ENCODE data around the gene CA6. TPM values are rescaled to one million over a fixed set of nuclear protein-coding genes. Genes with fewer than 3 reads are reported as not detected.

Gene CA6
- total and polyA plus RNA-seq, 2 donors (not counting 1 experiment from before 2014, with no cell fraction given), result not detected

- Histone ChIP-seq H3K27me3 (replicated peaks in 1 of 4; ENCODE audit: control extremely low read depth in 1 of 4, control insufficient read depth in 3 of 4, insufficient read depth in 4 of 4, low read length in 3 of 4) (peaks cover 0 to 11% (median 2%) of the 10 kb centered on the region in 4 experiments), H3K27ac (ENCODE audit: low read length in 2 of 2) (no peak overlapping the region), H2AFZ (ENCODE audit: insufficient read depth, low read depth, low read length, poor library complexity, severe bottlenecking) (no peak overlapping the region), H4K20me1 (ENCODE audit: control insufficient read depth, insufficient read depth, low read length, poor library complexity, severe bottlenecking) (no peaks in the 10 kb centered on the region), H3K9ac (ENCODE audit: low read length) (no peak overlapping the region), H3K4me1 (ENCODE audit: control insufficient read depth in 2 of 2, insufficient read depth in 2 of 2, low read length in 2 of 2) (peaks cover 7 to 21% of the 10 kb centered on the region in 2 donors), H3K4me2 (replicated peaks; ENCODE audit: low read depth, low read length, poor library complexity, severe bottlenecking) (no peak overlapping the region), H3K36me3 (replicated peaks in 1 of 2; ENCODE audit: control extremely low read depth in 1 of 2, control insufficient read depth in 1 of 2, extremely low read depth in 1 of 2, insufficient read depth in 2 of 2, low read length in 1 of 2) (no peaks in the 10 kb centered on the region), H3K79me2 (ENCODE audit: control insufficient read depth, insufficient read depth, low read length) (no peaks in the 10 kb centered on the region), H3K9me3 (ENCODE audit: control extremely low read depth in 1 of 3, control insufficient read depth in 2 of 3, insufficient read depth in 1 of 3, low read length in 2 of 3) (peaks cover 0 to 3% (median 0%) of the 10 kb centered on the region in 3 donors), H3K4me3 (ENCODE audit: control extremely low read depth in 1 of 5, extremely low read depth in 1 of 5, insufficient read depth in 1 of 5, low read depth in 2 of 5, low read length in 4 of 5) (no peak overlapping the region)
- no peak overlapping the region for H3K27ac Mint-ChIP-seq
- ChIA-PET POLR2A (no interaction called here), CTCF (interaction anchor here (0.8 to 3.9 kb wide), 17 partner anchors 12 to 196 kb away, joined by 3 to 59 read pairs (median 9); no protein-coding TSS in a partner anchor)
- 28% methylated on average over 9 of the region's 11 CpGs for WGBS (ENCODE audit: insufficient coverage)
- DNase-seq, result no peak
- ATAC-seq (ENCODE audit: low read depth), result no peak
- peaks cover 12% of the 10 kb centered on the region for H3K27me3 Mint-ChIP-seq
- H3K4me1 Mint-ChIP-seq, result peaks cover 26% of the 10 kb centered on the region
- intact Hi-C loops (cut with micrococcal nuclease), result loop anchor here (10.0 kb wide), 1 partner anchor 191 kb away; no protein-coding TSS in a partner anchor
- no peaks in the 10 kb centered on the region for H3K9me3 Mint-ChIP-seq (ENCODE audit: insufficient read depth)
- no peak overlapping the region for H3K4me3 Mint-ChIP-seq
- TF ChIP-seq EZH2 (IDR thresholded peaks at IDR 0.05; ENCODE audit: borderline replicate concordance, insufficient read depth, low read depth, low read length, poor library complexity, severe bottlenecking) (no peak), CTCF (IDR thresholded peaks at IDR 0.05) (no peak)
These were observed 58.5 kb downstream of the CA6 start for GRCh38 chr1:9004031-9004699.
